Neural cell (in vitro differentiated cells): Measurements from ENCODE around the gene UQCRQ. TPM values are rescaled to one million over a fixed set of nuclear protein-coding genes. Genes with fewer than 3 reads are reported as not detected.

ENCODE experiments used
- H2AFZ ChIP-seq: fragments of 200-600, 300-800 bp; sonication (generic), shearing (Covaris generic); 2 replicates; pipeline ENCODE4 v1.6.0; 2014; ENCODE audit warnings: low read depth, mild to moderate bottlenecking, antibody characterized with exemption, low read length, moderate library complexity
- H3F3A ChIP-seq: fragments of 200-600 bp; shearing (Covaris generic); 2 replicates; pipeline ENCODE4 v1.6.1; 2016; ENCODE audit warnings: mild to moderate bottlenecking, moderate library complexity, mixed read lengths, antibody characterized with exemption, low read length; ENCODE audit not compliant: insufficient read depth, poor library complexity, severe bottlenecking
- H3K27ac ChIP-seq: fragments of 200-600, 300-800 bp; sonication (generic), shearing (Covaris generic); 2 replicates; pipeline ENCODE4 v1.5.1; 2014; ENCODE audit warnings: mild to moderate bottlenecking, low read length, moderate library complexity
- H3K27me3 ChIP-seq: fragments of 300-800, 200-600 bp; sonication (generic), shearing (Covaris generic); 2 replicates; pipeline ENCODE4 v1.6.0; 2014; ENCODE audit warnings: mild to moderate bottlenecking, low read depth, low read length, moderate library complexity; ENCODE audit not compliant: insufficient read depth
- H3K36me3 ChIP-seq: fragments of 300-800, 200-600 bp; sonication (generic), shearing (Covaris generic); 2 replicates; pipeline ENCODE4 v1.5.1; 2014; ENCODE audit warnings: mild to moderate bottlenecking, antibody characterized with exemption, low read length, moderate library complexity; ENCODE audit not compliant: insufficient read depth
- H3K4me2 ChIP-seq: fragments of 300-800, 200-600 bp; sonication (generic), shearing (Covaris generic); 2 replicates; pipeline ENCODE4 v1.6.0; 2014; ENCODE audit warnings: mild to moderate bottlenecking, low read length
- H3K4me3 ChIP-seq: fragments of 300-800, 200-600 bp; sonication (generic), shearing (Covaris generic); 2 replicates; pipeline ENCODE4 v1.5.1; 2014; ENCODE audit warnings: mild to moderate bottlenecking, low read length, moderate library complexity
- H3K79me2 ChIP-seq: fragments of 200-600 bp; shearing (Covaris generic); replicated peaks from 2 replicates; pipeline ENCODE4 v1.6.0; 2014; ENCODE audit warnings: mild to moderate bottlenecking, low read length, moderate library complexity; ENCODE audit not compliant: insufficient read depth
- H3K9ac ChIP-seq: fragments of 300-800, 200-600 bp; sonication (generic), shearing (Covaris generic); 2 replicates; pipeline ENCODE4 v1.6.1; 2016; ENCODE audit warnings: mild to moderate bottlenecking, low read length, mixed read lengths
- H3K9me2 ChIP-seq: fragments of 200-600 bp; shearing (Covaris generic); 2 replicates; pipeline ENCODE4 v1.6.1; 2016; ENCODE audit warnings: mild to moderate bottlenecking, low read length, mixed read lengths; ENCODE audit not compliant: insufficient read depth
- H3K9me3 ChIP-seq: fragments of 200-600, 300-800 bp; sonication (generic), shearing (Covaris generic); 2 replicates; pipeline ENCODE4 v1.6.1; 2016; ENCODE audit warnings: mild to moderate bottlenecking, mixed run types, low read length, moderate library complexity, mixed read lengths
- H4K20me1 ChIP-seq: fragments of 200-600 bp; shearing (Covaris generic); 2 replicates; pipeline ENCODE4 v1.6.1; 2016; ENCODE audit warnings: mild to moderate bottlenecking, mixed run types; ENCODE audit not compliant: insufficient read depth
- CTCF ChIP-seq: fragments of 450-650 bp; IDR thresholded peaks from 2 replicates; pipeline ENCODE4 v1.5.1; 2014; ENCODE audit warnings: antibody characterized with exemption, mild to moderate bottlenecking, moderate library complexity; ENCODE audit not compliant: poor library complexity, severe bottlenecking
- EP300 ChIP-seq: fragments of 450-650 bp; conservative IDR thresholded peaks from 2 replicates; pipeline ENCODE4 v1.6.1; 2014; ENCODE audit warnings: antibody characterized with exemption, mild to moderate bottlenecking, moderate library complexity; ENCODE audit not compliant: poor library complexity, severe bottlenecking
- EZH2 ChIP-seq: fragments of 200-600, 300-800 bp; shearing (Covaris generic), sonication (generic); IDR thresholded peaks from 2 replicates; pipeline ENCODE4 v1.6.1; 2014; ENCODE audit warnings: antibody characterized with exemption, low read length, borderline replicate concordance, mild to moderate bottlenecking; ENCODE audit not compliant: insufficient read depth, poor library complexity, severe bottlenecking
- MXI1 ChIP-seq: fragments of 450-650 bp; conservative IDR thresholded peaks from 2 replicates; pipeline ENCODE4 v1.6.1; 2014; ENCODE audit warnings: antibody characterized with exemption, mild to moderate bottlenecking; ENCODE audit not compliant: poor library complexity, severe bottlenecking
- POLR2AphosphoS5 ChIP-seq: IDR thresholded peaks from 2 replicates; pipeline ENCODE4 v1.6.1; 2012
- RAD21 ChIP-seq: fragments of 450-650 bp; conservative IDR thresholded peaks from 2 replicates; pipeline ENCODE4 v1.6.1; 2014; ENCODE audit warnings: antibody characterized with exemption, mild to moderate bottlenecking, moderate library complexity
- REST ChIP-seq: IDR thresholded peaks from 2 replicates; pipeline ENCODE4 v1.6.1; 2012; ENCODE audit warnings: borderline replicate concordance
- SMC3 ChIP-seq: fragments of 450-650 bp; conservative IDR thresholded peaks from 2 replicates; pipeline ENCODE4 v1.6.1; 2014; ENCODE audit warnings: antibody characterized with exemption, mild to moderate bottlenecking, moderate library complexity; ENCODE audit not compliant: poor library complexity
- polyA plus RNA-seq: library from polyadenylated mRNA; depleted of rRNA; stranded (reverse); fragments of >200 nt; gene quantifications from 2 replicates; pipeline ENCODE4 v1.2.3, GENCODE V29; 2014

Gene UQCRQ
- polyA plus RNA-seq, 1 donor from 2014 or later = 444 TPM

- Histone ChIP-seq H3K4me2 (no peak overlapping the region), H3F3A (no peaks in the 10 kb centered on the region), H2AFZ (no peak overlapping the region), H3K36me3 (no peaks in the 10 kb centered on the region), H3K4me3 (no peak overlapping the region), H3K27ac (no peak overlapping the region), H3K9me2 (no peaks in the 10 kb centered on the region), H4K20me1 (no peaks in the 10 kb centered on the region), H3K9ac (no peak overlapping the region), H3K27me3 (no peaks in the 10 kb centered on the region), H3K79me2 (peaks cover 20% of the 10 kb centered on the region), H3K9me3 (no peaks in the 10 kb centered on the region)
- TF ChIP-seq SMC3 (no peak), CTCF (no peak), REST (no peak), POLR2AphosphoS5 (no peak), RAD21 (no peak)
Measured at GRCh38 chr5:132907161-132907560, 40.7 kb downstream of the UQCRQ start.

- Histone ChIP-seq H3K4me2 (no peak overlapping the region), H3K9ac (no peak overlapping the region), H3K4me3 (no peak overlapping the region), H3F3A (no peaks in the 10 kb centered on the region), H3K27ac (no peak overlapping the region), H3K9me3 (no peaks in the 10 kb centered on the region), H3K79me2 (peaks cover 22% of the 10 kb centered on the region), H3K36me3 (no peaks in the 10 kb centered on the region), H4K20me1 (no peaks in the 10 kb centered on the region), H3K9me2 (no peaks in the 10 kb centered on the region), H2AFZ (no peak overlapping the region), H3K27me3 (no peaks in the 10 kb centered on the region)
- no peak for TF ChIP-seq EP300
Measured at GRCh38 chr5:132909702-132910101, 43.3 kb downstream of the UQCRQ start.

GRCh38 chr5:132915681-132916080 is 49.2 kb downstream of the UQCRQ start:
- Histone ChIP-seq H4K20me1 (no peaks in the 10 kb centered on the region), H3K9me3 (no peaks in the 10 kb centered on the region), H3F3A (no peaks in the 10 kb centered on the region), H3K9me2 (no peaks in the 10 kb centered on the region), H3K27ac (no peak overlapping the region), H3K4me3 (no peak overlapping the region), H2AFZ (no peak overlapping the region), H3K36me3 (no peaks in the 10 kb centered on the region), H3K4me2 (no peak overlapping the region), H3K27me3 (no peaks in the 10 kb centered on the region), H3K9ac (no peak overlapping the region), H3K79me2 (peaks cover 23% of the 10 kb centered on the region)
- TF ChIP-seq EZH2 (no peak), EP300 (no peak), SMC3 (no peak), MXI1 (no peak), RAD21 (no peak), POLR2AphosphoS5 (no peak), REST (no peak), CTCF (no peak)
